ENCODE results near the gene SLC25A13.

- TF ChIP-seq RARB (CRISPR knock-in tag; IDR thresholded peaks at IDR 0.05) = no peak
- TF ChIP-seq SNAI2 (CRISPR knock-in tag; IDR thresholded peaks at IDR 0.05) = no peak
- no peak for TF ChIP-seq ARNTL (CRISPR knock-in tag; IDR thresholded peaks at IDR 0.05; ENCODE audit: borderline replicate concordance, low read depth)
- no peak for TF ChIP-seq CREB5 (CRISPR knock-in tag; IDR thresholded peaks at IDR 0.05; ENCODE audit: low read depth)
- TF ChIP-seq PPARA (CRISPR knock-in tag; IDR thresholded peaks at IDR 0.05; ENCODE audit: borderline replicate concordance) = no peak
- TF ChIP-seq TOX (CRISPR knock-in tag; IDR thresholded peaks at IDR 0.05; ENCODE audit: borderline replicate concordance) = no peak
These were observed 9.9 kb upstream of the SLC25A13 start for GRCh38 chr7:96331775-96332174.

All from SK-N-SH treated with all-trans-retinoic acid at 6 μM for 48 hours (cell line).